Endothelial cell (in vitro differentiated cells): ENCODE measurements around the gene UBL3. TPM values are rescaled to one million over a fixed set of nuclear protein-coding genes. Genes with fewer than 3 reads are reported as not detected.

Experiments used
- DNase-seq: peaks from one replicate; pipeline ENCODE4 v3.0.0; 2021; ENCODE audit warnings: low spot score
- H3K27ac Mint-ChIP-seq: one replicate; pipeline ENCODE4 v1.8.0; 2021; ENCODE audit warnings: mixed read lengths, inconsistent platforms; ENCODE audit not compliant: unreplicated experiment
- H3K27me3 Mint-ChIP-seq: one replicate; pipeline ENCODE4 v1.8.0; 2021; ENCODE audit warnings: mild to moderate bottlenecking, moderate library complexity, mixed read lengths, inconsistent platforms; ENCODE audit not compliant: unreplicated experiment
- H3K36me3 Mint-ChIP-seq: one replicate; pipeline ENCODE4 v1.8.0; 2021; ENCODE audit warnings: mild to moderate bottlenecking, low read depth, mixed read lengths, inconsistent platforms; ENCODE audit not compliant: unreplicated experiment
- H3K4me1 Mint-ChIP-seq: one replicate; pipeline ENCODE4 v1.8.0; 2021; ENCODE audit warnings: mild to moderate bottlenecking, mixed read lengths, inconsistent platforms; ENCODE audit not compliant: unreplicated experiment
- H3K4me3 Mint-ChIP-seq: one replicate; pipeline ENCODE4 v1.8.0; 2021; ENCODE audit warnings: mild to moderate bottlenecking, mixed read lengths, inconsistent platforms; ENCODE audit not compliant: unreplicated experiment
- H3K9me3 Mint-ChIP-seq: one replicate; pipeline ENCODE4 v1.8.0; 2021; ENCODE audit warnings: mixed read lengths, inconsistent platforms; ENCODE audit not compliant: unreplicated experiment
- total RNA-seq: library from RNA; stranded (reverse); fragmentation: NEBNext Ultra II Directional; extraction: Animal tissue kit (Norgen Biotek cat#: 25700); gene quantifications from one replicate; pipeline ENCODE4 v1.2.1, GENCODE V29; 2021; ENCODE audit not compliant: unreplicated experiment
- TF ChIP-seq, protein P1 (sequence below): fragments of 200-600 bp; sonication (generic); IDR thresholded peaks from one replicate; pipeline ENCODE4 v1.5.0; 2021; ENCODE audit warnings: antibody characterized with exemption; ENCODE audit not compliant: unreplicated experiment

Gene UBL3
- total RNA-seq, 1 donor from 2014 or later, result 17.1 TPM

- H3K36me3 Mint-ChIP-seq, result peaks cover 4% of the 10 kb centered on the region
- peaks cover 3% of the 10 kb centered on the region for H3K4me1 Mint-ChIP-seq
- H3K9me3 Mint-ChIP-seq, result no peaks in the 10 kb centered on the region
- H3K27me3 Mint-ChIP-seq, result no peaks in the 10 kb centered on the region
- TF ChIP-seq, protein P1, sequence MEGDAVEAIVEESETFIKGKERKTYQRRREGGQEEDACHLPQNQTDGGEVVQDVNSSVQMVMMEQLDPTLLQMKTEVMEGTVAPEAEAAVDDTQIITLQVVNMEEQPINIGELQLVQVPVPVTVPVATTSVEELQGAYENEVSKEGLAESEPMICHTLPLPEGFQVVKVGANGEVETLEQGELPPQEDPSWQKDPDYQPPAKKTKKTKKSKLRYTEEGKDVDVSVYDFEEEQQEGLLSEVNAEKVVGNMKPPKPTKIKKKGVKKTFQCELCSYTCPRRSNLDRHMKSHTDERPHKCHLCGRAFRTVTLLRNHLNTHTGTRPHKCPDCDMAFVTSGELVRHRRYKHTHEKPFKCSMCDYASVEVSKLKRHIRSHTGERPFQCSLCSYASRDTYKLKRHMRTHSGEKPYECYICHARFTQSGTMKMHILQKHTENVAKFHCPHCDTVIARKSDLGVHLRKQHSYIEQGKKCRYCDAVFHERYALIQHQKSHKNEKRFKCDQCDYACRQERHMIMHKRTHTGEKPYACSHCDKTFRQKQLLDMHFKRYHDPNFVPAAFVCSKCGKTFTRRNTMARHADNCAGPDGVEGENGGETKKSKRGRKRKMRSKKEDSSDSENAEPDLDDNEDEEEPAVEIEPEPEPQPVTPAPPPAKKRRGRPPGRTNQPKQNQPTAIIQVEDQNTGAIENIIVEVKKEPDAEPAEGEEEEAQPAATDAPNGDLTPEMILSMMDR, result no peak
- no peak overlapping the region for H3K27ac Mint-ChIP-seq
- no peak for DNase-seq
- H3K4me3 Mint-ChIP-seq, result no peak overlapping the region
These were observed 128.0 kb downstream of the UBL3 start for GRCh38 chr13:29722415-29722814.

GRCh38 chr13:29721766-29722165 is 128.7 kb downstream of the UBL3 start:
- Mint-ChIP-seq H3K27me3 (no peaks in the 10 kb centered on the region), H3K36me3 (peaks cover 4% of the 10 kb centered on the region), H3K9me3 (no peaks in the 10 kb centered on the region), H3K27ac (no peak overlapping the region), H3K4me1 (peaks cover 3% of the 10 kb centered on the region), H3K4me3 (no peak overlapping the region)
- DNase-seq, result no peak
- TF ChIP-seq, protein P1, result no peak

- no peak overlapping the region for H3K27ac Mint-ChIP-seq
- H3K4me1 Mint-ChIP-seq, result no peaks in the 10 kb centered on the region
- no peak for DNase-seq
- no peaks in the 10 kb centered on the region for H3K36me3 Mint-ChIP-seq
- no peaks in the 10 kb centered on the region for H3K9me3 Mint-ChIP-seq
- H3K27me3 Mint-ChIP-seq, result no peaks in the 10 kb centered on the region
- TF ChIP-seq, protein P1, result no peak
- no peak overlapping the region for H3K4me3 Mint-ChIP-seq
These were observed 131.7 kb downstream of the UBL3 start for GRCh38 chr13:29718694-29719093.

DNA sequence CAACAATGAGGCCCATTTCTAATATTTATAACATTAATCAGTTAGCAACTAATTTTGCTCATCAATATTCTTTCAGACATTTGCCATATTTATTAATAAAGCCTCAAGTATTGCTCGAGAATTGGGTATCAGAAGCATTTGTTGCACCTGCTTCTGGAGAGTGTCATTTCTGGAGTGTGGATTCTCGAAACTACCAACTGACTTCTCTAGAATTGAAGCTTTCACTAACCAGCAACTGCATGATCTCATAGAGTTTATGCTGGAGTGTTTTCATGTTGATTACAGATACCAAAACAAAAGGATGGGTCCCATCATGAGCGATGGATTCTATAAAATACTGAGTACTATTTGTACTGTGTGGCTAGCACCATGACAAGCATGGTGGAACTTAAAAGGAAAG is 133.9 kb downstream of the UBL3 start:
- Mint-ChIP-seq H3K4me1 (no peaks in the 10 kb centered on the region), H3K27me3 (no peaks in the 10 kb centered on the region), H3K9me3 (no peaks in the 10 kb centered on the region), H3K4me3 (no peak overlapping the region), H3K36me3 (no peaks in the 10 kb centered on the region), H3K27ac (no peak overlapping the region)
- DNase-seq, result no peak
- TF ChIP-seq, protein P1, result no peak
